ENCODE data around the gene CADM1.

Gene CADM1

DNA sequence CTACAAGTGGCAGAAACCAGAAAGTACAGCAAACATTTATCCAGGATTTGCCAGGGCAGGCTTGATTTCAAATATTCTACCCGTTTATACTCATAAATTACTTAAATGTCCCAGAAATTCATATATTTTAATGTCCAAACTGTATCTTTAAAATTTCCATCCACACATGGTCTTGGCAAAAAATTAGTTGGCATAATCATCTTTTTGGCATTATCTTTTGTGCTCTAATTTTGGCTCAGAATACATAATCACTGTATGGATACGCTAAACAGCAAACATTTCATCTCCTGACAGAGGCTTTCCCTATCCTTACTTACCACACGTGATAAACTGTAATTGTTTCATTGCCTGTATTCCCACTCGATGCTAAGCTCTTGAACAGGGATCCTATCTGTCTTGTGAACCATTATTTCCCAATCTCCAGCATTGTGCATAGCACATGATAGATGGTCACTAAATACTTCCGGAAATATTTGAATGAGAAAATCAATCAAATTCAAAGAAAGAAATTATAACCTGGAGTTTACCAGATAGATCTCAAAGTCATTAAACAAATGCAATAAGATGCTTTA, 64.2 kb downstream of the CADM1 start:
- DNase-seq: no peak

DNA sequence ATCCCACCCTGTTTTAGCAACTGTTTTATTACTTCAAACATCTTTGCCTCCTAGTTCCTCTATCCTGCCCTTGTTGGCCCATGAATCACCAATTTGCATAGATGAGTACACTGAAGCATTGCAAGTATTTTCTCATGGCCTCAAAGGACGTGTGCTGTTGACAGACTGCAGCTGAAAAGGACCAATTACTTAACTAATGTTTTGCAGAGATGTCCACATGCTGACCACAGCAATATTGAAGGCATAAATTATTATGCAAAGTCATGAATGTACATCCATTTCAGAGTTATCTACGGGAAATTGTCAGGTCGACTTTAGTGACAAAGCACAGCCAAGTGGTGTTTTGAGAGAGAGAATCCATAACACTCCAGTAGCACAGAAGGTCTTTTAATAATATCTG, 64.8 kb downstream of the CADM1 start:
- no peak for DNase-seq

DNA sequence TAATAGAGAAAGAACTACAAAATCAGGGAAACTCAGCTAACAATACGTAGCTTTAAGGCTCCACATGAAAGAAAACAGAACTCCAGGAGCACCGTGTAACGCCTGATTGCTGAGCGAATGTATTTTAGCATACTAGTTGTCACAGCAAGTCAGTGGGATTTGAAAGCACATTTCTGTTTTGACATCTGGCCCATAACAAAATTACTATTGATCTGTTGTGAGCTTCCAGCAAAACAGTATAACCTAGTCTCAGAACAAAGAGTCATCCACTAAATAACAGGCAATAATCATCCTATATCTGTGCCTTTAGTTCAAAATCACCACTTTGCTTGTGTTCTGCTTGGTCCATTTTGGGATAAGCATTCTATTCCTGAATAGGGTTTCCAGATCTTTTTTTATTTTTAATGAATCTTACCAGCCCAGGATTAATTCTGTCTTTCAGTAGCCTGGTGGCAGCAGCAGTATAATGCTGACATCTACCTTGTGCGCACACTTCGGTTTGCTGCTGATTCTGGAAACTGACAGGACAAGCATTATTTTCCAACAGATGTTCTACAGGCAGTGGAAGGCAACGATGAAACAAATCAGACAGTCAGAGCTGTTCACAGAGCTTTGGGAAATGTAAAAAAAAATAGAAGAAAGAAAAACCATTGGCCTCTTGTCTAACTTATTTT, 66.2 kb downstream of the CADM1 start:
- DNase-seq: no peak

DNA sequence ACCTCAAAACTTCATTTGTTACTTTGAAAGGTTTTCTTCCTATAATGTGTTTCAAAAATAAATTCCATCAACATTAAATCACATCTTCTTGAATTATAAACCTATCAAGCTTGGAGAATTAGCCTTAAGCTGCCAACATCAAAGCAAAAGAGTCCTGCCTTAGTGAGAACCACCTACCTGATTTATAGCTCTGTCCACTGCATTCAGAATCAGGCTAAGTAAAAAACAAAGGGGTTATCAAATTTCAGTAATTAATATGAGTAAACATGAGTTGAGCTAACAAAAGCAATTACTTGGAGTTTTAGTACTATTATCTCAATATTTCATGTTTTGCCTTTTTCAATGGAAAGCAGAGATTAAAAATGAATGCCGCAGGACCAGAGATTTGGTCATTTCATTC, 73.9 kb downstream of the CADM1 start:
- no peak for DNase-seq

DNA sequence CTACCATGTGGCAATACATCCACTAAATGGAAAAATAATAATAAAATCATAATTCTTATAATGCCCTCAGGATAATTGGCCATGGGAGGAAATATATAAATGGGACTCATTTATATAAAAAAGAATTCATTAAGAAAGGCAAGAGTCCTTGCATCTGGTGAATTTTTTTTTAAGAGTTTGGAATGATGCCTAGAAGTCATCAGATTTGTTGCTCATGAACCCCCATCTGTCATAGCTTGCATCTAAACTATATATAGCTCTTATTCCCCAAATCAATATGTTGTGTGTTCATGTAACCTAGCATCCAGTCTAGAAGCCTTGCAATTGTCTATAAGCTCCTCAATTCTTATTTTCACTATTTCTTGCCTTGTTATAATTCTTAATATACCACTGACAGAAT, 75.9 kb downstream of the CADM1 start:
- no peak for DNase-seq

DNA sequence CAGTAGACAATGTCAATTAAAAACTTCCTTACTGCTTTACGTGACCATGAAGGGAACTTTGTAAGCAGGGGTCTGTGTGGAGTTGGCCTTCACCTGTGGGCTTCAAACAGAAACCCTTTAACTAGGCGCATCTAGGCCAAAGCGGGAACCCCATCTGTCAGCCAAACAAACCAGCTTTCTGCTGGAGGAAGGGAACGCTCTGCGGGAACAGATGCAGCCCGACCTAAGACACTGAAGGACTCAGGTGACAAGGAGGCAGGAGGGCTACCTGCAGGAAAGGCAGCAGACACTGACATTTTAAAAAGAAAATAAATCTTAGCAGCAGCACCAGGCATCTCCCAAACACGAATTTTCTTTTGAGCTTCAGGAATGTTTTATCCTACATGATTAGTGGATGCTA, 78.4 kb downstream of the CADM1 start:
- DNase-seq: no peak

DNA sequence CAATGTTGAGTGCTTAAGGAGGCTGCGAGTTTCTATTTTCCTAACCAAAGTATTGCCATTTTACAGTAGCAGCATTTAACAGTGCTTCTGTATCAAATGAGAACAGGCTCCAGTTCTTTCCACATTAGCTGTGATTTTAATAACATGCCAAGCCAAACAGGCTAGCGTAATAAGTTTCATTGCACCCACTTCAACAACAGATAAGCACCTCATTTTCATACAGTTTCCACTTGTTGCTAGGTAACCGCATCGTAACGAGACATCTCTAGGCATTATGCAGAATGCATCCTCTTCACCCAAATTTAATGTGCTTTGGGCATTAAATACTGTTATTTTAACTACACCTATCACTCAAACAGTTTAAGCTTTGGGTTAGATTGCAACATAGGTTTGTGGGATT, 79.0 kb downstream of the CADM1 start:
- DNase-seq: no peak

DNA sequence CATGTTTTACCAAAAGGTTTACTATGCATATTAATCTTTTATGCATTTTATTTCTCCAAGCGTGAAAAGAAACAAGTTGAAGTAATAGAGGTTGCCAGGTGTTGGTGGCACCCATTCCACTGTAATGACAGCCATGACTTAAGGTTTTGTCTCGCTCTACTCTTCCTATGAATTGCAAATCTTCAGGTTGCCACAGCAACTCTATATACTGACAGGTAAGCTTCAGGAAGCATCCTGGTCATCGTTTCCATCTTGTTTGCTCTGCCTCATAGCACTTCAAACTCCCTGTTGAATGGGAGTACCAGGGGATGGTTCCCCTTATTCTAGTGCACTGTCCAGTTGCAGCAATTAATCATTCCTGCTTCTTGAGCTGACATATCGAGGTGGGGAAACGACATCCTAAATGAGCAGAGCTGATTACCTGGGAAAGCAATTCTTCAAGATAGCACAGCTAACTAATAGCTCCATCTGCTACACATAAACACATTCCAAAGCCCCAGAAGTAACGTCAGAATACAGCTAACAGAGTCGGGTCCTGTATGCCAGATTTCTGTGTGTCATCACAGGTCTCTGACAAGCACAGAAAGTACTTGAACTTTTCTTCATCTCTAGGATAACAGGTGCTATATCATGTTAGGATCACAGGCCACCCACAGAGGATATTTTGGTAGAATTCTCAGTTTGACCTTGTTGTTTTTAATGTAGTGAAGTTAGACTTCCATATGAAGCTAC, 80.3 kb downstream of the CADM1 start:
- no peak for DNase-seq

DNA sequence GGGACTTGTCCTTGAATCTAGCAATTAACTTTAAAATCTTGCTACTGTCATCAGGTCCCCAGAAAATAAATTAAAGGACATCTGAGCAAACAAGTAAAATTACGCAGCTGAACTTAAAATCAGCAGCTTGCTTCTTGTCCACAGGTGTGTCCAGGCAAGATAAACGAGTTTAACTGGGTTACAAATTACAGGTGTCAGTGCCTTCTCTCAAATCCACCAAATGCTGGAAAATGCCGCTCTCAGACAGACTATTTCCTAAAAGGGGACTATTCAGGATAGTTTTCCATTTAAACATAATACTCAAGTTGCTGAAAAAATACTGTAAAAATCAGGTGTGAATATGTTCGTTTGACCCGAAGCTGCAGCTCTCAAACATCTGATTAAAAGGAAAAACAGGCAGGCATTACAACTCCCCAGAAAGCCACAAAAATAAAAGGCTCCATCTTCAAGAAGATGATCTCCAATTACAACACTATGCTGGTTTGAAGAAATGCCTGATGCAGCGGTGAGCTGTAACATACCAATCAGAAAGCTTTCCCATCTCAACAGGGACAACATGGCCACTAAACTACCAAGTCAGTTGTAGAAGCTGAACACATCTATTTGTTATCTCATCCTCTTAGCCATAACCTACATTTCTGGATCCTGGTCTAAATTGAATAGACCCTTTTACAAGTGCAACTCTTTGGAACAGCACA, 82.1 kb downstream of the CADM1 start:
- no peak for DNase-seq

DNA sequence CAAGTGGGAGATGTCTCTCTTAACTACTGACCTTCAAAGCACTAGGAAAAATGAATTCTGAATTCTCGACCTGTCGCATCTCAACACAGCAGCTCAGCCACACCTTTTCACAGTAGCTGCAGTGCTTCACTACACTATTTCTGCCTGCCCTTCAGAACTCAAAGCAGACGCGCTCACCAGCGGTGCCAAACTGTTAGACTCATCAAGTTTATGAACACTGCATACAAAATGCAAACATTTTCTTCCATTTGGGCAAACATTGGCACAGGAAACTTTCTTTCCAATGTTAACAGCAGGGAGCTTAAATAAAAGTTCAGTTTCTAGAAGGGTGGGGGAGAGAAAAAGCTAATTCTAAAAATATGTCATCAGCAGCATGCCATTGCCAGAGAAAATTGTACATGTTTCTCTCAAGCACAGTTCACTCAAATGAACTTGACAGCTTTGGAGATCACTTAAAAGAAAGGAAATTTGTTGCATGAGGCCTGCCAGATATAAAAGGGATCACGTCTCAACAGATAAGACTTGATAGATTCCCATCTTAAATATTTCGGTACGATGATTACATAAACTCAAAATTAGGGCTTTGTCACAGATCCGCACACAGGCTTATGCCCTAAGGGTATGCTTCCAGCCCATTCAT, 82.7 kb downstream of the CADM1 start:
- no peak for DNase-seq

DNA sequence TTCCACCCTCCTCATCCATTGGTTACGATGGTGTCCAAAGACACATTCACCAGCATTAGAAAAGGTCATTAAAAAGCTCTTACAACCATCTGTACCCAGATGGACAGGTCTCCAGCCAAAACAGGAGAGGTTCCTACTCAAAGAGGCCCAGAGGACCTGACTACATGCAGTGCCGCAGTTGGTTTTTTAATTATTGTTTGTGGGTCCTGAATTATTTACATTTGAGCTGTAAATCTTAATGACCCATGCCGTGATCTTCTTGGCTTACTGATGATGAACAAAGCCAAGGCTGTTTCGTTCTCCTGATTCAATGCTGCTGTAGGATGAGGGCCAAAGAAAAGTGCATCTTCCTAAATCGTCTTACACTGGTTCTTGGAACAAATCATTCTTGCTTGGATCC, 83.7 kb downstream of the CADM1 start:
- DNase-seq: no peak

DNA sequence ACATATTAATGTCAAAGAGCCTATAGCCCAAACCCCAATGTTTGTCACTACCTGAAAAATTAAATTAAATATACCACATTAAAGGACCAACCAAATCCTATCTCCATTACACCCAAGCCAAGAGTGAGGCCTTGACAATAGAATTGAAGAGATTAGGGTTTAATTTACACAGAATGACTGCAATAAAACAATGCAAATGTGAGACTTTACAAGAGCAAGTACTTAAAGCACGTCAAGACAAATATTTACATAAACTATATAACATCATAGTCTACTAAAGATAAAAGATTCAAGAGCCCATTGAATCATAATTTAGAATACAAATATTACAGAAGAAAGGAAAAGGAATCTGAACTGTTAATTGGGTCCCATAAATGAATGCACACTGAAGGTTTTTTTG, 85.6 kb downstream of the CADM1 start:
- DNase-seq: no peak

DNA sequence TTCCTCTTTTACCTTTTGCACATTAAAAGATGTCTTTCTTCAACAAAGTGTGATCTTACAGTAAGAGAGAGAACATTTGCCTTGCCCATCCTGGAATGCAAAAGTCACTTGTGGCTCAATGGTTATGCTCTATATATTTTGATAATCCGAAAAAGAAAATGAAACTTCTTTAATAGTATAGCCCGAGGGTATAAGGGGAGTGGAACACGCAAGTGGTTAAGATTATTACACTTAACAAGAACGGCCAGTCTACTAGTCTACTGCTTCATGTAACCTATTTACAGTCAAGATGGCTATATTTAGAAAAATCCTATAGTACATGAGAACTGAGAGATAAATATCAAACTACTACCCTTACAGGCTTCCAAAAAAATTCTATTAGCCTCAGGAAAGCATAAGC, 86.1 kb downstream of the CADM1 start:
- no peak for DNase-seq

DNA sequence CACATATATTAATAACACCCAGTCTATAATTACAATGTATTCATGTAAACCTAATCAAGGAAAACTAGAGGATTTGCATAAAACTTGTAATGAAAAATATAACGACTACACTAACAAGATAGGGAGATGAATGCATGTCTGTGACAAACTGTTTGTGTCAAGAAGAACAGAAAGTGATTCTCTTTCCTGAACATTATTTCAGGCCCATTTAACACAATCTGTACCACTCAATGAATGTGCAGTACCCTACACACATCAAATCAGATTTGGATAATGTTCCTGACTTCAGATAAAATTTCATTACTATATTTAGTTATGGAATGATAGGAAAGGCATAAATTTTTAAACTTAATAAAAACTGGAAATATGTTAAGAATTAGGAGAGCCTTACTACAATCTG, 93.1 kb downstream of the CADM1 start:
- DNase-seq: no peak

DNA sequence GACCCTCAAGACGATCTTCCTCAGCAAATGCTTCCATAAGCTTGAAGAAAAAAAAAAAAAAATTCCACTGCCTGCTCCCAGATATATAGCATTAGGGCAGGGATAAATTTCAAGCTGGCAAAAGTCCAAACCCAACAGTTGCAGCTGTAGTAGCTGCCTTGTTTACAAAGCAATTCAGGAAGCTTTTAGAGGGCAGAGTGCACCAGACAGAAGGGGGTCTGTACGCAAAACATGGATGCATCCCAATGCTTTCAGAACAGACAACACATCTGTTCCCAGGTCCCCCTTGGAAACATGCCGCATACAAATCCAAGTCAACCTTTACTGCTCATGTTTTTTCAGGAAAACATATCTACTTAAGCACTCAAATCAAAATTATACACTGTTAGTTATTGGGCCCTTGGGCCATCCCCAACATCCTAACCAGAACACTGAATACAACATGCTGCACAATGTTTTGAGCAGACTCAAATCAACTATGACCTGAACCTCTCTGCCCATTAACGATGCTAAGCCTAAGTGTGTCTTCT, 94.5 kb downstream of the CADM1 start:
- DNase-seq: no peak

DNA sequence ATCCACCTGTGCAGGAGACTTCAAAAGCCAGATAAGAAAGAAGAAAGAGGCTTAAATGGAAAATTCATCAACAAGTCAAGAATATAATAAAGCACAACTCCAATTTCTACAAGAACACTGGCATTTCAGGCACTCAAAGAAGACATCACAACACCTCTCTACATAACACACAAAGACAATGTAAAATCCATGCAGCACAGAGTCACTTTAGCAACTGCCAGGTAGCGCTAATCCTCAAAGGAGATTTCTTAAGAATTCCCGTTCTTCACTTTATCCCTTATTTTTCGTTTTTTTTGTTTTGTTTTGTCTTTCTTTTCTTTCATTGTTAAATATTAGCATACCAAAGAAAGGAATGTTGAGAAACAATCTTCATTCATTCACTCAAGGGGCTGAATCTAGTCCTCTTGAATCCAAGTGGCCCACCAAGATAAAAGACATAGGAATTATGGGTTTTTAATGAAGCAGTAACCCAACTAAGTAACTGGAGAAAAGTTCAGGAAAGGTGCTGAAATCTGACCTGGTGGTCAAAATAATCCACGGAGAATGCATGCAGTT, 95.0 kb downstream of the CADM1 start:
- no peak for DNase-seq

DNA sequence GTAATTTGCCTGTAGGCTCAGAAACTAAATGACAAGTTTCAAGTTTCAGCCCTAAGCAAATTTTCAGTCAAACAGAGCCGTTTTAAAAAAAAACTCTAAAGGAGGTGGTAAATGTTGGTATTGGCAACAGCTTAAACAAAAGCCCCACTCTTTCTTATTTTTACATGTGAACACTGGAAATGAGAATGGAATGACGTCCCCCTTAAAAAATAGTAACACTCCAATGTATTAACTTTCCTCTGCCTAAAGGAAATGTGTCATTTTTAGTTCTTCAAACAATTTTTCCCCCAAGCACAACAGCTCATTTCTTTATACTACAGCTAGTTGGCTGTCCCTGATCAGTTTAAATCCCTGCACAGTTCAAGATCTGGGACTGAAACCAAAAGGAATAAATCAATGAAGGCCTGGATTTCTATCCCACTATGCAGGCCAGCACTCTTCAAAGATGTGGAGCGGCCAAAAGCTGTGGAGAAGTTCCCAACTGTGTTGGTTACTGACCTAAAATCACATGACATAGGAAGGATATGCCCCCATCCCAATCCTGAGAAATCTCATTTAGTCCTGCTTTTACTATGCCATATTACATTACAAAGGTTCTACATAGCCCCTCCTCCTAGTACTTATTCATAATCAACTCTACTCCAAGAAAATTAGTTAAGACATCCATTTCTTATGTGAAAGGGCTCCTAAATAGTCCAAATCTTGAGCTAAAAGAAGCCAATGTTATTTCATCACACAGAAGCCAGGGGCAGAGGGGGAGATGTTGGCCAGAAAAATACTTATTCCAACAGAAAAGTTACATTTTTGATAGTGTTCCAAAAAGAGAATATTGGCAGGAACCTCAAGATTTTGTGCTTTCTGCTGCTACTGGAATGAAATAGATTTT, 95.9 kb downstream of the CADM1 start:
- DNase-seq: no peak

DNA sequence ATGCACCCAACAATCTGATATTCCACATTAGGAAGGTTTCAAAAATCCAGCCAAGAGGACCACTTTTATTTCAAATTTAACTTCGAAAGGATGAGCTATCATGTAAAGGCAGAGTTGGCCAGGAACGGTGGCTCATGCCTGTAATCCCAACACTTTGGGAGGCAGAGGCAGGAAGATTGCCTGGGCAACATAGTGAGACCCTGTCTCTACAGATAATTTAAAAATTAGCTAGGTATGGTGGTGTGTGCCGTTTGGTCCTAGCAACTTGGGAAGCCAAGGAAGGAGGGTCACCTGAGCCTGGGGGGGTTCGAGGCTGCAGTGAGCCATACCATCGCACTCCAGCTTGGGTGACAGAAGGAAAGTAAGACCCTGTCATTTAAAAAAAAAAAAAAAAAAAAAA, 96.7 kb downstream of the CADM1 start:
- DNase-seq: no peak

DNA sequence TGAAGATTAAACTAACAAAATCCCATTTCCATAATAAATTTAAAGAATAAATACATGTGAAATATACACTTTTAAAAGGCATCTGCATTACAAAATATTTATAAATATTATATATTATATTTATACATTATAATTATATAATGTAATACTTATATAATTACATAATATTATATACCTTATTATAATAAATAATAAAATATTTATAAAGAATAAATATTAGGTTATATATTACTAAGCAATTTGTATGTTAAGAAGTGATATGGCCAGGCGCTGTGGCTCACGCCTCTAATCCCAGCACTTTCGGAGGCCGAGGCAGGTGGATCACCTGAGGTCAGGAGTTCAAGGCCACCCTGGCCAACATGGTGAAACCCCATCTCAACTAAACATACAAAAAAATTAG, 97.8 kb downstream of the CADM1 start:
- no peak for DNase-seq

DNA sequence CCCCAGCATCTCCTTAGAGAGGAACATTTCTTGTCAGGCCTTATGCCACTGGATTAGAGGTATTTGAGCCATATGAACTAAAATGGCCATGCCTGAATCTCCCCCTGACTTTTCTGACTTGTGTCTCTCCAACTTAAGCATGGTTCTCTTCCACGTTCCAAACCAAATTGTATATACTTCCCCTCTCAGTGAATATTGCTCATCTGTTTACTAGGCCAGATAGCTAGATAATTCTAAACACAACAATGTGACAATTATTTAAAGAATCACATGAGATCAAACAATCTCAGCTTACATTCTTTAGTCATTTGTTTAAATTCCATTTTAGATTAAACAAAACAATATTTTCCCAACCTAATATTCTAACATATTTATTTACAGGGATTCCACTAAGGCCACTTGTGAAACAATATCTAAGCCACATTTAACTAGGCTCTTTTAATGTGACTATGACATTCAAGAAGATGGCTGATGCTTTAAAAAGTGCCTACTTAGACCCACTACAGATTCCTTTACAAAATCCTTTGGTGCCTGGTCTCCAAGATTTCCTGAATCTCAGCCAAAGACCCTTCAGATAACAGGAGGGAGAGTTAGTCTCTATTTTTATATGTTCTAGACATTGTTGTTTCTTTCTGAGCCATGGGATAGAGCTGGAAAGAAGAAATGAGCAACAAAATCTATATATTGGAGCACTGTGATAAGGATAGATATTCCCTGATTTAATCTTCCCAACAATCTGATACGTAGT, 105.7 kb downstream of the CADM1 start:
- no peak for DNase-seq

DNA sequence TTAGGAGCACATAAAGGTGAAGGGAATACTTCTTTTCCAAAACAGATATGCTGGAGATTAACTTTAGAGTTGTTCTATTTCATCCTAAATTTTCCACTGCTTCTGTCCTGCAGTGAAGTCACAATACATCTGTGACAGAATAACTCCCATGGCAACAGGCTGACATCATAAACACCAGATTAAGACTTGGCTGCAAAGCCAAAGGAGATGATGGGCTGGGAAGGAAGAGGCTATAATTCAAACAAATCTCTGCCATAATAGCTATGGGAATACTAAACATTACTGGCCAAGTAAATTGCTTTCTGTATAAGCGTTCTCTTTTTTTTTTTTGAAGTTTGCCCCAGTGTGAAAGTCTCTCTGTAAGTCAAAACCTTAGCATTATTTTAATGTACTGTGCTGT, 107.7 kb downstream of the CADM1 start:
- no peak for DNase-seq

All from islet precursor cell (in vitro differentiated cells).